Testis (tissue), 2 donors: ENCODE data around the gene HOXA3.
A peak's percentile ranks its signal among the peaks of the same experiment; 100 is the strongest.

Source experiments
- CTCF ChIP-seq, 3 experiments: fragments of 450-650 bp in 2 of 3; fragments of 200-600 bp in 1 of 3; sonication (generic) in 1 of 3; IDR thresholded peaks; one replicate each; pipeline ENCODE4 v1.5.1; 2016 to 2019; ENCODE audit warnings: antibody characterized with exemption in 3 of 3, mild to moderate bottlenecking in 2 of 3, moderate library complexity in 1 of 3
- POLR2A ChIP-seq: fragments of 450-650 bp; IDR thresholded peaks from one replicate; pipeline ENCODE4 v1.6.1; 2017; ENCODE audit warnings: antibody characterized with exemption, mild to moderate bottlenecking, moderate library complexity

- TF ChIP-seq CTCF (IDR thresholded peaks at IDR 0.05) (peak in 1 of 3 experiments; percentile 45), POLR2A (no peak)
Measured at GRCh38 chr7:27161214-27161720, 8.9 kb upstream of the HOXA3 start.
